ENCODE data around the gene TMBIM6.

DNA sequence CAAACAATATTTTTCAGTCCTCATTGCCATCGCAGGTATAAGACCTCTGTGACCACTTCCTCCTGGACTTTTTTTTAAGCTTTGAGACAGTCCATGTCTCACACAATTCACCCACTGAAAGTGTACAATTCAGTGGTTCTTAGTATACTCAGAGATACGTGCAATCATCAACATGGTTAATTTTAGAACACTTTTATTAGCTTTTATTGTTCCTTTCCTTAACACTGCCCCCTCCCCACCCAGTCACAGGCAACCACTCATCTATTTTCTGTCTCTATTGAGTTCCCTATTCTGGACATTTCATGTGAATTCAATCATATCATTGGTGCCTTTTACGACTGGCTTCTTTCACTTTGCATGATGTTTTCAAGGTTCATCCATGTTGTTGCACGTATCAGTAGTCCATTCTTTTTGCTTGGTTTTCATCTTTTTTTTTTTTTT is 70.6 kb downstream of the TMBIM6 start:
- no peak for TF ChIP-seq EP300 (IDR thresholded peaks at IDR 0.05; ENCODE audit: borderline replicate concordance in 1 of 2, low read depth in 1 of 2, low read length in 1 of 2)
- TF ChIP-seq, protein P1, sequence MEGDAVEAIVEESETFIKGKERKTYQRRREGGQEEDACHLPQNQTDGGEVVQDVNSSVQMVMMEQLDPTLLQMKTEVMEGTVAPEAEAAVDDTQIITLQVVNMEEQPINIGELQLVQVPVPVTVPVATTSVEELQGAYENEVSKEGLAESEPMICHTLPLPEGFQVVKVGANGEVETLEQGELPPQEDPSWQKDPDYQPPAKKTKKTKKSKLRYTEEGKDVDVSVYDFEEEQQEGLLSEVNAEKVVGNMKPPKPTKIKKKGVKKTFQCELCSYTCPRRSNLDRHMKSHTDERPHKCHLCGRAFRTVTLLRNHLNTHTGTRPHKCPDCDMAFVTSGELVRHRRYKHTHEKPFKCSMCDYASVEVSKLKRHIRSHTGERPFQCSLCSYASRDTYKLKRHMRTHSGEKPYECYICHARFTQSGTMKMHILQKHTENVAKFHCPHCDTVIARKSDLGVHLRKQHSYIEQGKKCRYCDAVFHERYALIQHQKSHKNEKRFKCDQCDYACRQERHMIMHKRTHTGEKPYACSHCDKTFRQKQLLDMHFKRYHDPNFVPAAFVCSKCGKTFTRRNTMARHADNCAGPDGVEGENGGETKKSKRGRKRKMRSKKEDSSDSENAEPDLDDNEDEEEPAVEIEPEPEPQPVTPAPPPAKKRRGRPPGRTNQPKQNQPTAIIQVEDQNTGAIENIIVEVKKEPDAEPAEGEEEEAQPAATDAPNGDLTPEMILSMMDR (IDR thresholded peaks at IDR 0.05) = no peak

Data from SK-N-SH (cell line).